ENCODE measurements around the gene HDHD2. TPM values are rescaled to one million over a fixed set of nuclear protein-coding genes. Genes with fewer than 3 reads are reported as not detected.

Gene HDHD2
- total and polyA plus RNA-seq, 2 of the 13 experiments (the other 11 are each of a cell fraction or from before 2014, with no cell fraction given) = 10.2 to 34.7 TPM

DNA sequence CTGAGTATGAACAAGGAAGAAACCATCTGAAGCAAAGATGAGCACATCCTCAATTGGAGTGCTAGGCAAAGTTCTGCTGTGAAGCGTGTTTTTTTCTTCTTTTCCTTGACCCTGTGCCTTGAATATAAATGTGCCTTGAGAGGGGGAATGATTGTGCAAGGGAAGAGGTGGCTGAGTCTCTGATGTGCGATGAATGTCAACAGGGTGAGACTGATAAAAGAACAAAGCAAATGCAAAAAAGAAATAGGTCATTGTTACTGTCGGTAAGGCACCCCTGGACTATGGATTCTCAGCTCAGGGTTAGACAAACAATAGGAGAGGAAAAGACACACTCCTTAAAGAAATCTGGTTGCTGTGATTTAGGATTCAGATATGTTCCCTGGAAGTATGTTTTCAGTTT, 54.5 kb downstream of the HDHD2 start (continued):
- TF ChIP-seq AHDC1 (CRISPR knock-in tag; IDR thresholded peaks at IDR 0.05; ENCODE audit: borderline replicate concordance) (peak; percentile 70; the same call in 1 of the 2 replicates), ZNF761 (CRISPR knock-in tag; conservative IDR thresholded peaks at IDR 0.05) (no peak), FOXP1 (IDR thresholded peaks at IDR 0.05) (no peak), FOXP1 (CRISPR knock-in tag; IDR thresholded peaks at IDR 0.05) (peak; percentile 64; the same call in 1 of the 2 replicates), SOX5 (CRISPR knock-in tag; IDR thresholded peaks at IDR 0.05; ENCODE audit: borderline replicate concordance) (peak; percentile 98), ZNF256 (CRISPR knock-in tag; conservative IDR thresholded peaks at IDR 0.05) (no peak), HNF4A (CRISPR knock-in tag; IDR thresholded peaks at IDR 0.05) (peak; percentile 74), ZNF331 (CRISPR knock-in tag; IDR thresholded peaks at IDR 0.05) (no peak), NCOA2 (CRISPR knock-in tag; IDR thresholded peaks at IDR 0.05) (peak; percentile 91)
- TF ChIP-seq, protein P1, sequence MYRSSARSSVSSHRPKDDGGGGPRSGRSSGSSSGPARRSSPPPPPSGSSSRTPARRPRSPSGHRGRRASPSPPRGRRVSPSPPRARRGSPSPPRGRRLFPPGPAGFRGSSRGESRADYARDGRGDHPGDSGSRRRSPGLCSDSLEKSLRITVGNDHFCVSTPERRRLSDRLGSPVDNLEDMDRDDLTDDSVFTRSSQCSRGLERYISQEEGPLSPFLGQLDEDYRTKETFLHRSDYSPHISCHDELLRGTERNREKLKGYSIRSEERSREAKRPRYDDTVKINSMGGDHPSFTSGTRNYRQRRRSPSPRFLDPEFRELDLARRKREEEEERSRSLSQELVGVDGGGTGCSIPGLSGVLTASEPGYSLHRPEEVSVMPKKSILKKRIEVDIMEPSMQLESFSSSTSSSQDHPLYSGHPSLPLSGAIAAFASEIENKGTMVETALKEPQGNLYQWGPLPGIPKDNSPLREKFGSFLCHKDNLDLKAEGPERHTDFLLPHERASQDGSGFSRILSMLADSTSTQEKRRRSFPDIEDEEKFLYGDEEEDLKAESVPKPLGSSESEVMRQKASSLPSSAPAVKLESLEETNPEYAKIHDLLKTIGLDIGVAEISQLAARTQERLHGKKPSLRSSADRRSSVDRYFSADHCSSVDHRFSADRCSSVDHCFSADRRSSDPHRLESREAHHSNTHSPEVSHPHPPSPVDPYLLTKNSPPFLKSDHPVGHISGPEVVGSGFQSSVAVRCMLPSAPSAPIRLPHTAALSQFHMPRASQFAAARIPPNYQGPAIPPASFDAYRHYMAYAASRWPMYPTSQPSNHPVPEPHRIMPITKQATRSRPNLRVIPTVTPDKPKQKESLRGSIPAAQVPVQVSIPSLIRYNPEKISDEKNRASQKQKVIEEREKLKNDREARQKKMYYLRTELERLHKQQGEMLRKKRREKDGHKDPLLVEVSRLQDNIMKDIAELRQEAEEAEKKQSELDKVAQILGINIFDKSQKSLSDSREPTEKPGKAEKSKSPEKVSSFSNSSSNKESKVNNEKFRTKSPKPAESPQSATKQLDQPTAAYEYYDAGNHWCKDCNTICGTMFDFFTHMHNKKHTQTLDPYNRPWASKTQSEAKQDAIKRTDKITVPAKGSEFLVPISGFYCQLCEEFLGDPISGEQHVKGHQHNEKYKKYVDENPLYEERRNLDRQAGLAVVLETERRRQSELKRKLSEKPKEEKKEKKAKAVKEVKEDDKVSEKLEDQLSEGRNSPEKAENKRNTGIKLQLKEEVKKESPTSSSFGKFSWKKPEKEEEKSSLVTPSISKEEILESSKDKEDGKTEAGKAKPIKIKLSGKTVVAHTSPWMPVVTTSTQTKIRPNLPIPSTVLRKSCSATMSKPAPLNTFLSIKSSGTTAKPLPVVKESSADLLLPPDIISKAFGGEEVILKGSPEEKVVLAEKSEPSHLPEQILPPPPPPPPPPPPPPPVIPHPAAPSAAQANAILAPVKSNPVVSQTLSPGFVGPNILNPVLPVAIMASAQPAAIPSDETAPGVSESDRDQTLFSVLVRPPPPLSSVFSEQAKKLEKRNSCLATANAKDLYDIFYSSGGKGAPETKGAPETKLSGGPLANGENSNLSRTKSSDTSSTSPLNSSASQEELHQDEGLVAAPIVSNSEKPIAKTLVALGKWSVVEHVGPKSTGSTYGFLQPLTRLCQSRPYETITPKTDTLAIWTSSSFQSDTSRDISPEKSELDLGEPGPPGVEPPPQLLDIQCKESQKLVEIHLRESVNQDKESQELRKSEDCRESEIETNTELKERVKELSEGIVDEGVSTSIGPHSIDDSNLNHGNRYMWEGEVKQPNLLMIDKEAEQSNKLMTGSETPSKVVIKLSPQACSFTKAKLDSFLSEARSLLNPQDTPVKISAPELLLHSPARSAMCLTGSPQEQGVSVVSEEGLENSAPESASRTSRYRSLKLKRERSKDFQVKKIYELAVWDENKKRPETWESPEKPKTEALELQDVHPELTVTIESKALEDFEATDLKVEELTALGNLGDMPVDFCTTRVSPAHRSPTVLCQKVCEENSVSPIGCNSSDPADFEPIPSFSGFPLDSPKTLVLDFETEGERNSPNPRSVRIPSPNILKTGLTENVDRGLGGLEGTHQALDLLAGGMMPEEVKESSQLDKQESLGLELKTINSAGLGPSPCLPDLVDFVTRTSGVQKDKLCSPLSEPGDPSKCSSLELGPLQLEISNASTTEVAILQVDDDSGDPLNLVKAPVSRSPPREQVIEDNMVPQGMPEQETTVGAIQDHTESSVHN (CRISPR knock-in tag; IDR thresholded peaks at IDR 0.05) = no peak
- TF ChIP-seq, protein P2, sequence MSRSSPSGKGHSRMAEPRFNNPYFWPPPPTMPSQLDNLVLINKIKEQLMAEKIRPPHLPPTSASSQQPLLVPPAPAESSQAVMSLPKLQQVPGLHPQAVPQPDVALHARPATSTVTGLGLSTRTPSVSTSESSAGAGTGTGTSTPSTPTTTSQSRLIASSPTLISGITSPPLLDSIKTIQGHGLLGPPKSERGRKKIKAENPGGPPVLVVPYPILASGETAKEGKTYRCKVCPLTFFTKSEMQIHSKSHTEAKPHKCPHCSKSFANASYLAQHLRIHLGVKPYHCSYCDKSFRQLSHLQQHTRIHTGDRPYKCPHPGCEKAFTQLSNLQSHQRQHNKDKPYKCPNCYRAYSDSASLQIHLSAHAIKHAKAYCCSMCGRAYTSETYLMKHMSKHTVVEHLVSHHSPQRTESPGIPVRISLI (CRISPR knock-in tag; IDR thresholded peaks at IDR 0.05; ENCODE audit: borderline replicate concordance) = peak; percentile 89
- TF ChIP-seq, protein P3, sequence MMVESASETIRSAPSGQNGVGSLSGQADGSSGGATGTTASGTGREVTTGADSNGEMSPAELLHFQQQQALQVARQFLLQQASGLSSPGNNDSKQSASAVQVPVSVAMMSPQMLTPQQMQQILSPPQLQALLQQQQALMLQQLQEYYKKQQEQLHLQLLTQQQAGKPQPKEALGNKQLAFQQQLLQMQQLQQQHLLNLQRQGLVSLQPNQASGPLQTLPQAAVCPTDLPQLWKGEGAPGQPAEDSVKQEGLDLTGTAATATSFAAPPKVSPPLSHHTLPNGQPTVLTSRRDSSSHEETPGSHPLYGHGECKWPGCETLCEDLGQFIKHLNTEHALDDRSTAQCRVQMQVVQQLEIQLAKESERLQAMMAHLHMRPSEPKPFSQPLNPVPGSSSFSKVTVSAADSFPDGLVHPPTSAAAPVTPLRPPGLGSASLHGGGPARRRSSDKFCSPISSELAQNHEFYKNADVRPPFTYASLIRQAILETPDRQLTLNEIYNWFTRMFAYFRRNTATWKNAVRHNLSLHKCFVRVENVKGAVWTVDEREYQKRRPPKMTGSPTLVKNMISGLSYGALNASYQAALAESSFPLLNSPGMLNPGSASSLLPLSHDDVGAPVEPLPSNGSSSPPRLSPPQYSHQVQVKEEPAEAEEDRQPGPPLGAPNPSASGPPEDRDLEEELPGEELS (CRISPR knock-in tag; IDR thresholded peaks at IDR 0.05) = peak; percentile 66
